Kasumi-1 (cell line): ENCODE data around the gene ZFP90.
"Not testable (repeated sequence)": the region's sequence is repeated elsewhere in the genome, so short reads cannot be mapped to it uniquely, and the experiment has no call there.

Source experiments
- DNase-seq, 2 experiments: peaks; one replicate each; lab custom pipeline; 2025; lab: John Stamatoyannopoulos, UW

Gene ZFP90

GRCh38 chr16:68517606-68518166 lies 21.4 kb upstream of the ZFP90 start:
- DNase-seq, result peak; percentile 22 to 40

DNA sequence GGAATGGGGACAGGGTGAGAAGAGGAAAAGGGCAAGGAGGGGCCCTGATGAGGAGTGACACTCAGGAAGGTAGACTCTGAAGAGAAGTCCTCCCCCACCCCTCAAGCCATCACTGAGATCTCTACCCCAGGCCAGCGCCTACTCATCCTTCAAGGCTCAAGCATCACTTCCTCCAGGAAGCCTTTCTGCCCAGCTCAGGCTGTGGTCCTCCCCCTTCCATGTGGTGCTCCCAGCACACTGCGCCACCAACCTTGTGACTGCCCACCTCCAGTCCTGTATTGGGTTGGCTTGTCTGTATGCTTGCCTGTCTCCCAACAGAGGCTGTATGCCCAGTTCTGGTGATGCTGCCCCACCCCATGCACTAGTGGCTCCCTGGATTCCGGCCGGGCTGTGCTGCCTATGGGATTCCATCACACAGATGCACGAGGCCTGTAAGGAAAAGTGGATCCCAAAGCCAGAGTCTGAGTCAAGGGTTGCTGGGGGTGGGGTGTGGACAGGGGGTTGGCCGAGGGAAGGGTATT lies 19.8 kb upstream of the ZFP90 start:
- DNase-seq, result no peak

GRCh38 chr16:68520649-68521086 lies 18.4 kb upstream of the ZFP90 start:
- peak; percentile 76 to 81 for DNase-seq

- DNase-seq, result no peak
These were observed 14.8 kb upstream of the ZFP90 start for GRCh38 chr16:68524069-68524820.

GRCh38 chr16:68526143-68526781 lies 12.8 kb upstream of the ZFP90 start:
- DNase-seq, result no peak

DNA sequence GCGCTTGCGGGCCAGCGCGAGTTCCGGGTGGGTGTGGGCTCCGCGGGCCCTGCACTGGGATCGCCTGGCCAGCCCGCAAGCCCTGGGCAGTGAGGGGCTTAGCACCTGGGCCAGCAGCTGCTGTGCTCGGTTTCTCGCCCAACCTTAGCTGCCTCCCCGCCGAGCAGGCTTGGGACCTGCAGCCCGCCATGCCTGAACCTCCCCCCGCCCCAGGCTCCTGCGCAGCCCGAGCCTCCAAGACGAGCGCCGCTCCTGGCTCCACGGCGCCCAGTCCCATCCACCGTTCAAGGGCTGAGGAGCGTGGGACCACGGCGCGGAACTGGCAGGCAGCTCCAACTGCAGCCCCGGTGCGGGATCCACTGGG lies 12.3 kb upstream of the ZFP90 start:
- no peak for DNase-seq

- no peak for DNase-seq
These were observed 10.9 kb upstream of the ZFP90 start for GRCh38 chr16:68528233-68528632.

DNA sequence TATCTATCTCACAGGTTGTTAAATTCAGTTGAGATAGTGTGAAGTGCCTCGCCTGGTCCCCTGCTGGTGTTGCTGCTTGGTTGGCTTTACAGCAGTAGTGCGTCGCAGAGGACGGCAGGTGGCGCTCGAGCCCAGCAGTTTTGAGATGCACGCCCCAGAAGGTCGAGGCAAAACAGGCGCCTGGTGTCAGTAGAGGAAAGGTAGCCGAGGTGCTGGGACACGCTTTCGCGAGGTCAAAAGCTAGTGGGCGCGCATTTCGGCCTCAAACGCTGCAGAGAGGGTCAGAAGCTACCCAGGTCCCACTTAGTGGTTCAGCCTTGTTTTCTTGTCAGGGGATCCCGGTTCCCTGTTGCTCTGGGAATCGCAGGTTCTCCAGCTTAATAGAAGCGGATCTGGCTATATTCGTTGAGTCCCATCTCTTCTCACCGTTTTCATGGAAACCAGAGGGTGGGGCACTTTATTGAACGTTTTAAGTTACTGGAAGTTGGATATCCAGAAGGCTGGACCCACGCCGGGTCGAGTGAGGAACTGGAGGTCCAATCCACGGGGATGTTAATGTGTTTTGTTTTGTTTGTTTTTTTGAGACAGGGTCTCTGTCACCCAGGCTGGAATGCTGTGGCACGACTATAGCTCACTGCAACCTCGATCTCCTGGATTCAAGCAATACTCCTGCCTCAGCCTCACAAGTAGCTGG lies 10.3 kb upstream of the ZFP90 start:
- DNase-seq, result peak; percentile 86 to 91

- peak in 1 of 2 experiments; percentile 60 for DNase-seq
These were observed 9.5 kb upstream of the ZFP90 start for GRCh38 chr16:68529608-68529930.

- peak; percentile 85 for DNase-seq
These were observed 9.0 kb upstream of the ZFP90 start for GRCh38 chr16:68529931-68530701.

- no peak for DNase-seq
These were observed 5.2 kb upstream of the ZFP90 start for GRCh38 chr16:68533937-68534336.

DNA sequence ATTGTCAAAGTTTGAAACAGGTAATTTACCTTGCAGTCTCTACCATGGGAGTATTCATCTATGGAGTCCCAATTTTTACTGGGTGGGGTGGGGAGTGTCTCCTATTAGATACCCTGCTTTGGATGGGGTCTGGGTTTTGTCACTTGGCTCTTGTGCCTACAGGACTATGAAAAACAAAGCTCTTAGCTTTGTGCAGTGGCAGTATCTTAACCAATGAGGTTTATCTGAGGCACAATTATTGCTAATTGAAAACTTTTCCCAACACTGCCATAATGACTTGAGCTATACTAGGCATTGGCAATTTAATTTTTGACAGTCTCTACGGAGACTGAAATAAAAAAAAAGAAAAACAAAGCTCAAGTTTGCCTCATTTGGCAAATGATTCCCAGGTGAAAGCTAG lies 3.8 kb upstream of the ZFP90 start:
- no peak for DNase-seq

GRCh38 chr16:68539711-68540239 lies 684 bp downstream of the ZFP90 start:
- peak; percentile 25 to 28 for DNase-seq

DNA sequence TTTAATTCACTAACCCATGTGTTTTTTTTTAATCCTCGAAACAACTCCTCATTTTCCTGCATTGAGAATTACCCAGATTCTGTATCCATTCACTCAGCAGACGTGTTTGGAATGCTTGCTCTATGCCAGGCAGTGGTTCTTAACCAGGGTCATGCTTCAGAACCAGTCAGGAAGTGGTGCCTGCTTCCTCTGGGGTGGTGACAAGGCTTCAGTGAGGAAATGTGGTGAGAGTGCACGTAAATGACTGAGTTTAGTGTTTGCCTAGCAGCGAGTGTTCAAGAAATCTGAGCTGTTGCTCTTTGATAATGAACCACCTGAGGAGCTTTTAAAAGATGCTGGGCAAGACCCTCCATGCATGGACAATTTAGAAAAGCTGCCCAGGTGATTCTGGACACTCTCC lies 9.9 kb downstream of the ZFP90 start:
- DNase-seq, result peak; percentile 40 to 66

DNA sequence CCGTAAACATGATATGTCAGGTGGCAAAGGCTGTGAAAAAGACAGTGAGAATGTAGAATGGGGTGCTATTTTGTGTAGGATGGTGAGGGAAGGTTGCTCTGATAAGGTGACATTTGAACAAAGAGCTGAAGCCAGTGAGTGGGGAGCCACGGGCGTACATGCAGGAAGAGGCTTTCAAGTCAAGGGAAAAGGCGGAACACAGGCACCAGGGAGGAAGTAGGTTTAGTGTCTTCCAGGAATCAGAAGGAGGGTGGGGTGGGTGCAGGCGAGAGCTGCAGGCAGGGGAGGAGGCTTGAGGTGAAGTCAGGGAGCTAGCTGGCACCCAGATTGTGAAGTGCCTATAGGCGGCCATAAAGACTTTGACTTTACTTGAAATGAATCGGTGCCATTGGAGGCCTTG lies 14.1 kb downstream of the ZFP90 start:
- DNase-seq, result no peak

DNA sequence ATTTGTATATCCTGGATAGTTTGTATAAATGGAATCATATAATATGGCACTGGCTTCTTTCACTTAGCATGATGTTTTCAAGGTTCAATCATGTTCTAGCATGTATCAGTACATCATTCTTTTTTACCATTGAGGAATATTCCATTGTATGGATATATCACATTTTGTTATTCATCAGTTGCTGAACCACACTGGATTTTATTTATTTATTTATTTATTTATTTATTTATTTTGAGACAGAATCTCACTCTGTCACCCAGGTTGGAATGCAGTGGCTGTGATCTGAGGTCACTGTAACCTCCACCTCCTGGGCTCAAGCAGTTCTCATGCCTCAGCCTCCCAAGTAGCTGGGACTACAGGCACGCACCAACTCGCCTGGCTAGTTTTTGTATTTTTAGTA lies 21.2 kb downstream of the ZFP90 start:
- not testable (repeated sequence) for DNase-seq

- DNase-seq, result no peak
These were observed 24.7 kb downstream of the ZFP90 start for GRCh38 chr16:68563631-68564381.

- DNase-seq, result no peak
These were observed 25.4 kb downstream of the ZFP90 start for GRCh38 chr16:68564382-68564985.

GRCh38 chr16:68574479-68574878 lies 35.4 kb downstream of the ZFP90 start:
- no peak for DNase-seq

DNA sequence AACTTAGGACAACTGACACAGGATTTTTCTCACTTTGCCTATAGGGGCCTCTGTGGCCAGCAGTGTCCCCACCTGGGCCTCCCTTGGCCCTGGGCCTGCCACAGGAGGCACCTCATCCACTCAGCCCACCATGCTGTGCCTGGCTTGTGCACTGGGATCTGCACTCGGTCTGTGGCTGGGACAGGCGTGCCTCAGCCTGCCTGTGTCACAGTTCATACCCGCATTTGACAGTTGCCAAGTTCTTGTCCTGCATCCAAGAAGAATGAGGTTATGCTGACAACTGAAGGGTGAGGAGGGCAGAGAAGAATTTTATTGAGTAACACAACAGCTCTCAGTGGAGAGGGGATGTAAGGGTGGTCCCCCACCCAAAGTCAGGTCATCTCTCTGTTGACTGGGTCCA lies 36.0 kb downstream of the ZFP90 start:
- DNase-seq, result no peak
